B cell (primary cell): ENCODE measurements around the gene CNPPD1. TPM values are rescaled to one million over a fixed set of nuclear protein-coding genes. Genes with fewer than 3 reads are reported as not detected.
"Not testable (repeated sequence)": the region's sequence is repeated elsewhere in the genome, so short reads cannot be mapped to it uniquely, and the experiment has no call there.

Source experiments
- ATAC-seq: fragments of 200-7000 bp; cut with Tn5 transposase; one replicate; pipeline ENCODE4 v1.10.0; 2021; ENCODE audit warnings: low read depth, mild to moderate bottlenecking, moderate number of reproducible peaks, moderate library complexity
- CTCF ChIA-PET: fragments of 350-600 bp; sonication (Branson Sonifier 250); formaldehyde crosslinking; loops from one replicate; lab custom pipeline; 2021; ENCODE audit warnings: antibody characterized with exemption, inconsistent platforms; lab: Charles Lee
- POLR2A ChIA-PET: fragments of 350-600 bp; sonication (Branson Sonifier 250); formaldehyde crosslinking; loops from one replicate; lab custom pipeline; 2021; ENCODE audit warnings: antibody characterized with exemption; lab: Charles Lee
- DNase-seq: peaks from one replicate; pipeline ENCODE4 v3.0.0; 2013
- H2AFZ ChIP-seq: 2 replicates; pipeline ENCODE4 v1.6.1; 2012; ENCODE audit warnings: mild to moderate bottlenecking, low read depth, low read length; ENCODE audit not compliant: insufficient read depth, poor library complexity, severe bottlenecking
- H3K27ac ChIP-seq, 2 donors: 1 replicate in 1 of 2; 2 replicates in 1 of 2; pipeline ENCODE4 v1.5.1; 2012 to 2013; ENCODE audit warnings: low read length in 2 of 2, mild to moderate bottlenecking in 2 of 2, moderate library complexity in 1 of 2
- H3K27me3 ChIP-seq, 4 experiments: fragments of 200-600 bp in 1 of 4; sonication (generic) in 1 of 4; replicated peaks in 1 of 4; 1 replicate in 2 of 4; 2 replicates in 2 of 4; pipeline versions ENCODE4 v1.6.1 to v1.7.0; 2013 to 2016; ENCODE audit warnings: low read length in 3 of 4, mild to moderate bottlenecking in 2 of 4, mixed read lengths in 1 of 4, moderate library complexity in 1 of 4; ENCODE audit not compliant: insufficient read depth in 4 of 4, control insufficient read depth in 3 of 4; ENCODE audit errors: control extremely low read depth in 1 of 4
- H3K36me3 ChIP-seq, 2 experiments: replicated peaks in 1 of 2; 1 replicate in 1 of 2; 2 replicates in 1 of 2; pipeline versions ENCODE4 v1.6.1 to v1.7.1; 2013; ENCODE audit warnings: low read length in 1 of 2; ENCODE audit not compliant: insufficient read depth in 2 of 2, control insufficient read depth in 1 of 2; ENCODE audit errors: control extremely low read depth in 1 of 2, extremely low read depth in 1 of 2
- H3K4me1 ChIP-seq, 2 donors: fragments of 200-600 bp in 1 of 2; sonication (generic) in 1 of 2; 1 replicate in 1 of 2; 2 replicates in 1 of 2; pipeline versions ENCODE4 v1.5.1 to v1.6.1; 2013 to 2017; ENCODE audit warnings: low read length in 2 of 2; ENCODE audit not compliant: control insufficient read depth in 2 of 2, insufficient read depth in 2 of 2
- H3K4me2 ChIP-seq: replicated peaks from 2 replicates; pipeline ENCODE3; 2012; ENCODE audit warnings: mild to moderate bottlenecking, low read depth, low read length; ENCODE audit not compliant: poor library complexity, severe bottlenecking
- H3K4me3 ChIP-seq, 5 experiments: fragments of 200-600 bp in 1 of 5; sonication (generic) in 1 of 5; 1 replicate in 3 of 5; 2 replicates in 2 of 5; pipeline versions ENCODE4 v1.5.1 to v1.7.0; 2011 to 2016; ENCODE audit warnings: low read length in 4 of 5, mild to moderate bottlenecking in 4 of 5, low read depth in 2 of 5, control low read depth in 1 of 5, moderate library complexity in 1 of 5; ENCODE audit not compliant: insufficient read depth in 1 of 5; ENCODE audit errors: control extremely low read depth in 1 of 5, extremely low read depth in 1 of 5
- H3K79me2 ChIP-seq: fragments of 200-600 bp; sonication (generic); one replicate; pipeline ENCODE4 v1.6.0; 2016; ENCODE audit warnings: low read length; ENCODE audit not compliant: control insufficient read depth, insufficient read depth
- H3K9ac ChIP-seq: fragments of 200-600 bp; sonication (generic); 2 replicates; pipeline ENCODE4 v1.6.1; 2017; ENCODE audit warnings: mild to moderate bottlenecking, low read length, moderate library complexity
- H3K9me3 ChIP-seq, 3 donors: one replicate each; pipeline versions ENCODE4 v1.6.1 to v1.7.1; 2013; ENCODE audit warnings: low read length in 2 of 3; ENCODE audit not compliant: control insufficient read depth in 2 of 3, insufficient read depth in 1 of 3; ENCODE audit errors: control extremely low read depth in 1 of 3
- H4K20me1 ChIP-seq: 2 replicates; pipeline ENCODE4 v1.6.0; 2012; ENCODE audit warnings: mild to moderate bottlenecking, low read length; ENCODE audit not compliant: insufficient read depth, control insufficient read depth, poor library complexity, severe bottlenecking
- H3K27ac Mint-ChIP-seq: one replicate; pipeline ENCODE4 v1.8.0; 2021; ENCODE audit warnings: mixed read lengths
- H3K27me3 Mint-ChIP-seq: one replicate; pipeline ENCODE4 v1.8.0; 2021; ENCODE audit warnings: mixed read lengths
- H3K4me1 Mint-ChIP-seq: one replicate; pipeline ENCODE4 v1.8.0; 2021; ENCODE audit warnings: mixed read lengths
- H3K4me3 Mint-ChIP-seq: one replicate; pipeline ENCODE4 v1.8.0; 2021; ENCODE audit warnings: mixed read lengths
- H3K9me3 Mint-ChIP-seq: one replicate; pipeline ENCODE4 v1.8.0; 2022; ENCODE audit warnings: mixed read lengths; ENCODE audit not compliant: insufficient read depth
- CTCF ChIP-seq: fragments of 200-600 bp; IDR thresholded peaks from one replicate; pipeline ENCODE4 v1.8.0; 2022; ENCODE audit warnings: antibody characterized with exemption, mild to moderate bottlenecking
- EZH2 ChIP-seq: IDR thresholded peaks from 2 replicates; pipeline ENCODE4 v1.6.1; 2012; ENCODE audit warnings: borderline replicate concordance, low read depth, mild to moderate bottlenecking, moderate library complexity, low read length; ENCODE audit not compliant: insufficient read depth, poor library complexity, severe bottlenecking
- WGBS: methylation state at CpG from one replicate; pipeline ENCODE4 v1.1.5; 2013; ENCODE audit warnings: missing lambda C conversion rate; ENCODE audit not compliant: insufficient coverage; 5-methylcytosine and 5-hydroxymethylcytosine counted together
- intact Hi-C: fragments of 100-400 bp; cut with micrococcal nuclease; formaldehyde crosslinking; loops from one replicate; pipeline ENCODE4 v1.10.0; 2022
- polyA plus RNA-seq: library from polyadenylated mRNA; depleted of rRNA; stranded (reverse); fragments of >200 nt; gene quantifications from 2 replicates; pipeline ENCODE4 v1.2.3, GENCODE V29; 2012
- total RNA-seq, 2 donors: library from RNA; stranded (reverse); fragments of 120-200 nt in 1 of 2; gene quantifications; 1 replicate in 1 of 2; 2 replicates in 1 of 2; pipeline versions ENCODE4 v1.2.3 to v1.2.4, GENCODE V29; 2013 to 2022

Gene CNPPD1
- total and polyA plus RNA-seq, 2 donors (not counting 1 experiment from before 2014, with no cell fraction given), result 150 to 159 TPM

GRCh38 chr2:219204425-219205164 is 27.9 kb upstream of the CNPPD1 start:
- Mint-ChIP-seq H3K9me3 (no peaks in the 10 kb centered on the region), H3K4me3 (no peak overlapping the region), H3K27me3 (peaks cover 4% of the 10 kb centered on the region), H3K4me1 (peaks cover 21% of the 10 kb centered on the region), H3K27ac (no peak overlapping the region)
- 100% methylated on average over 1 of the region's 7 CpGs for WGBS
- Histone ChIP-seq H3K79me2 (peaks cover 6% of the 10 kb centered on the region), H3K4me3 (no peak overlapping the region), H3K27me3 (no peaks in the 10 kb centered on the region), H3K9me3 (no peaks in the 10 kb centered on the region), H3K4me1 (peaks cover 12 to 15% of the 10 kb centered on the region in 2 donors), H4K20me1 (peaks cover 14% of the 10 kb centered on the region), H2AFZ (no peak overlapping the region), H3K9ac (no peak overlapping the region), H3K27ac (no peak overlapping the region), H3K36me3 (peaks cover 6 to 18% of the 10 kb centered on the region in 2 experiments), H3K4me2 (no peak overlapping the region)
- DNase-seq (no peak), ATAC-seq (no peak)
- POLR2A ChIA-PET, result interaction anchor here (0.7 to 1.5 kb wide), 2 partner anchors 24 to 25 kb away, joined by 3 to 4 read pairs; partner anchors contain the start of genes ANKZF1 and ATG9A
- CTCF ChIA-PET, result interaction anchor here (0.7 to 5.7 kb wide), 3 partner anchors 19 to 223 kb away, joined by 4 to 63 read pairs (median 4); partner anchors contain the start of gene CNPPD1
- intact Hi-C loops, result no loop called here
- TF ChIP-seq CTCF (no peak), EZH2 (no peak)

- WGBS, result 97% methylated on average over 12 of the region's 21 CpGs
- CTCF ChIA-PET, result interaction anchor here (1.3 kb wide), 1 partner anchor 30 kb away, joined by 3 read pairs; no protein-coding TSS in a partner anchor
- H3K9me3 ChIP-seq, H3K27me3 ChIP-seq, H3K36me3 ChIP-seq, POLR2A ChIA-PET, H4K20me1 ChIP-seq, H3K9ac ChIP-seq, H3K27ac Mint-ChIP-seq, DNase-seq, H2AFZ ChIP-seq, H3K4me2 ChIP-seq, H3K9me3 Mint-ChIP-seq, H3K79me2 ChIP-seq, H3K4me1 Mint-ChIP-seq, H3K27ac ChIP-seq, ATAC-seq, H3K4me1 ChIP-seq, intact Hi-C loops, H3K4me3 Mint-ChIP-seq, H3K4me3 ChIP-seq: not testable (repeated sequence)
- peaks cover 14% of the 10 kb centered on the region for H3K27me3 Mint-ChIP-seq
Measured at GRCh38 chr2:219201331-219201730, 24.6 kb upstream of the CNPPD1 start.

- DNase-seq, ATAC-seq, H3K9ac ChIP-seq, H3K36me3 ChIP-seq, intact Hi-C loops, H3K4me3 Mint-ChIP-seq, H3K27me3 ChIP-seq, H4K20me1 ChIP-seq, H3K4me3 ChIP-seq, H3K79me2 ChIP-seq, H3K9me3 Mint-ChIP-seq, H3K4me2 ChIP-seq, H3K9me3 ChIP-seq, H2AFZ ChIP-seq, POLR2A ChIA-PET, H3K4me1 Mint-ChIP-seq, H3K4me1 ChIP-seq, H3K27ac ChIP-seq, H3K27ac Mint-ChIP-seq: not testable (repeated sequence)
- CTCF ChIA-PET, result interaction anchor here (1.3 kb wide), 1 partner anchor 29 kb away, joined by 3 read pairs; no protein-coding TSS in a partner anchor
- WGBS, result 71% methylated on average over 19 of the region's 26 CpGs
- peaks cover 14% of the 10 kb centered on the region for H3K27me3 Mint-ChIP-seq
Measured at GRCh38 chr2:219200502-219201326, 24.0 kb upstream of the CNPPD1 start.
